Activated CD4-positive, alpha-beta T cell treated with anti-CD3 and anti-CD28 coated beads, Interleukin-2, Interleukin-6, amounts not matched to agents 100 ng/mL and 50 ng/mL, durations not matched to agents 16 hours and 8 hours (primary cell): Measurements from ENCODE around the gene PCSK5.

Experiments
- DNase-seq: peaks from one replicate; pipeline ENCODE4 v3.0.0-alpha.2; 2020

PCSK5 gene

DNA sequence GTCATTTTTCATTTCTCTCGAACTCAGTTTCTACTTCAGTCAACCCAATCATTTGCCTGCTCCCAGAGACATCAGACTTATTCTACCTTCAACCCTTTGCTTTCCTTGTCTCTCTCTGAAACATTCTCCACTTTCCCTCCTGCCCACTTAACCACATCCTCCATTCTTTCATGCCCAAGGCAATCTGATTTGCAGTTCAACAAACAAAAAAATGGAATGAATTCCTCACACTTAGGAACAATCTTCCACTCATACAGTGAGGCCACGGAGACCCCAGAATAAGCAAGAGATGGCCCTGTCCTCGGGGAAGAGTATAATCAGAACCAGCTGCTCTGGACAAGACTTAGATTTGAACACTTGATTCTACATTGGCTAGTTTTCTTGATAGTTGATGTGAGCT is 323.3 kb downstream of the PCSK5 start:
- DNase-seq = no peak

DNA sequence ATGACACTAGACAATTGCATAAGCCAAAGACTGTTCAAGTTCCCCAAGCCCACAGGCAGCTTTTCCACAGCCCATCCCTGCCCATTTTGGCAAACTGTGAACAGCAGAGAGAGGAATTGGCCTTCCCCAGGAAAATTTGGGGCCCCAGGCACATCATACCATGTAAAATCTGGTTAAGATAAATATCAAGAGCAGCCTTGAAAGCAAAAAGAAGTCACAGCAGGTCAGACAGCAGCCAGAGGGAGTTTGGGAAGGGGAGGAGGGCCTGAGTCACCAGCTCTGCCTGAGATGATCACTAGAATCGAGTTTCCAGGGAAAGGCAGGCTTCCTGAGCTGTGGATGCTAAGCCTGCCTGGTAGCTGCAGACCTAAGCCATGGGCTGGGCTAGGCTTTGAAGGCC is 324.6 kb downstream of the PCSK5 start:
- no peak for DNase-seq

DNA sequence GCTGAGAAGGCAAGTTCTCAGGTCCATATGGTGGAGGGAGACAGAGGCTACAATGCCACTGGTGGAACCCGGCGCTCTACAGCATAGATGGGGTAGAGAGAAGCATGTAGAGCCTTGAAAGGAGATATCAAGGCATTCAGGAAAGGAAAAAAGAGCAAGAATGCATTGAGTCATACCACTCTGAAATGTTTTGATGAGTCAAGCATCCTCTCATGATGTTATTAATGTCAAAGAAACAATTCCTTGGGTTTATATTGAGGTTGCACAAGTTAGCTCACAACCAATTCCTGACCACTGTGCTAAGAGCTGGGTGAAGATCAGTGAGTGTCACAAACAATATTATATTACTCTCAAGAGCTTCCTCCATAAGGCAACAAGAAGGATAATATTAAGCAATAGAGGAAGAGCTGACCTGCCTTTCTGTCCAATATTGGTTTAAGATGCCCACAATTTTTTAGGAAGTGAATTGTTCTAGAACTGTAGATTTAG is 325.7 kb downstream of the PCSK5 start:
- DNase-seq = no peak

DNA sequence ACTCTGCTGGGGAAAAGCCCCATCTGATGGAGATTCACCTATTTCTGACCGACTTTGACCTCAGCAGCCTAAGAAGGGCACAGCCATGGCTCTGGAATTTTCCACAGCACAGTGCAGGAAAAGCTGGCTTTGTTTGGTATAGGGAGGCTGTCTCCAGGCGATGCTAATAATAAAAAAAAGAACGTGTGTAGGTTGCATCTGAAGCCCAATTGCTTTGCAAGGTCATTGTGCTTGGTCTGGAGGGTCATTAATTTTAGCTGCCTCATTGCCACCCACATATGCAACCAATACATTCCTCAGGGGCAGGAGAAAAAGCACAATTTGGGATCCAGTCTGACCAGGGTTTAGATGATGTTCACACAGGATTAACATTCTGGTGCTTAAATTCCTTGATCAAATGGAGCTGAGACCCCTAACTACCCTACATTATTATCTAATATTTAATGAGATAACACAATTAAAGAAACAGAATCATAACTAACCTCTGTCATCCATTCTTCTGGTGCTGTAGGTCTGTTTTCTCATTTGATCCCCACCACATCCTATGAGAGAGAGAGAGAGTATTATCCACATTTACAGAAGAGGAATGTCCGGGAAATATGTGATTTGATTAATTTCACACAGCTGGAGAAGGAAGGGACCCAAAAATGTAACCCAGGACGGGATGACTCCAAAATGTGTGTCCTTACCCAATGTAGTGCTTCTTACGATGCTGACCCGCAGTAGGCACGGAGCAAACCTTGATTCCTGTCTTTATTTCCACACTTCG is 327.8 kb downstream of the PCSK5 start:
- DNase-seq = no peak

DNA sequence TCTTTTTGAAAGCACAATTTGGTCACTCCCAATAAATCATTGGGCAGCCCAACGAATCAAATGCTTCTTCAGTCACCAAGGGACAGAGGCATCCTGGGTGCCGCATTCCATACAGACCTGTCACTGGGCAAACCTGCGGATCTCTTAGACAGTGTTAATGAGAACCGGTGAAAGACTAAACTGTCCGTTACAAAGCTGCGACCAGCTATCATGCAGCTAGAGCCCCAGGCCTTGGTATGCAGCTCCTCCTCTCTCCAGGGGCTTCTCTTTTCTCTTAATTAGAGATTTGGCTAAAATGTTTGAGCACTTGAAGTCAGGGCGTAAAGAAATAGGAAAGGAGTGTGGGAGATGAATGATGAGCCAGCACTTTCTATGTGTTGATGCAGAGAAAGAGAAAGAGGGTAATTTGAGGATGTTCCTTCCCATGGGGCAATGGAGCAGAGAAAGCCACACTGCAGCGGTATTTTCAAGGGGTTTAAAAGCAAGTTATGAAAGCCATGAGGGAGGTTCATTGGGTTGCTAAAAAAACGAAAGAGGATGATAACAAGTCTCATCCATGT is 328.5 kb downstream of the PCSK5 start:
- DNase-seq = no peak

DNA sequence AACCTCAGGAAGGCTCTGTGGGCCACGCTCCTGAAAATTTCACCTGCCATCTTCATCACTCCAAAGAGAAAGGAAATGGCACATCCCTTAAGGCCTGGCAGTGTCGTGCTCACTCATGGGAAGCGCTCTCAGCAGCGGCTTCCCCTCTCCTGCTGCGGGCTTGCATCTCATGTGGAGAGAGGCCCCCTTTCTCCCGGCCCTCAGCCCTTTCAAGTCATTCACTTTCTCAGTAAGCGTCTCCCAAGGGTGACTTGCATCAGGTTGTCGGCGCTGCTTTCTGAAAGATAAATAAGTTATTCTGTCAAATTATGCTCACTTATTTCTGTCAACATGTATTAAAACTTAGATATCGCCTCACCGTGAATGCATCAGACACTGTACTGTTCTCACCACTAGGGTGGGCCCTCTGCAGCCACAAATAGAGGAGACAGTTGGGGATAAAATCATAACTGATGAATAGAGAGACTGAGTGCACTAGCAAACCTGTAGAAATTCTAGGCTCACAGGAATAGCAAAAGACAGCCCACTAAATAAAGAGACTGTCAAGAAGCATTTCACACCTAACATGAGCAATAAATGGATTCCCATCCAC is 329.2 kb downstream of the PCSK5 start:
- no peak for DNase-seq

DNA sequence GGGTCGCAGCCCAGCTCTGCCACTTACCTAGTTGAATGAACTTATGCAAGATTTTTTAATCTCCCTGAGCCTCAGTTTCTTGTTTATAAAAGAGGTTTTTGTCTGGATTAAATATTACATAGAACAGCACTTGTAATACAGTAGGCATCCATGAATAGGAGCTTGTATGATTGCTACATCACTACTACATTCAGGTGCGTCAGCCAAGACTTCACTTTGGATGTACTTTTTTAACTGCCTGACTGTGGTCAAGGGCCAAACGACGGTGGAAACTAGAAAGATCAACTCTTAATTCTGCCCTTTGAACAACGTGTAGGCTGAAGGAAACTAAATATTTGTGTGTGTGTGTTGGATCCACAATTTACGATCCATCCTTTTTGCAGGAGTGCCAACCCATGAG is 330.9 kb downstream of the PCSK5 start:
- DNase-seq = no peak

DNA sequence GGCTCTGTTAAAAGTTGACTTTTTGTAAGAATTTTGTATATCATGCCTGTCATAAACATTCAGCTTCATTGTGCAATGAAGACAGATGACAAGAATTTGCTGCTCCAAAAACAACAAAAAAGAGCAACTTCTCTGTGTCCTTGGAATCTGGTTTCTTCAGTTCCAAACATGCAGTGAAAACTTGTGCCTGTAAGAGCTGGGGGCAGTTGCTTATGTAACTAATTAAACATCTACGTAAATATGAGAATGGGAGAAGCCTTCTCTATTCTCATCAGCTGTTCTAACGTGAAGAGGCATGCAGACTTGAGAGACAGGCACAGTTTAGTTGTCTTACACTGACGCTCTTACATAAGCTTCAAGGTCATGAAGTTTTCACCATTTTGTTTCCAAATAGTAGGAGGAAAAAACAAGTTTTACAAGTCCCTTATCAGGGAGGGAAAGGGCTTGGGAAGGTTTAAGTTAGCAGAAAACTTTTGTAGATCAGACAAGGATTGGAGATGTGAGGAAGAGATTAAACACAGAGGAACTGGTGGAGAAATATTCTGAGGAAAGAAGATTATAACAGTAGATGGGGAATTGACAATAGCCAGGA is 333.4 kb downstream of the PCSK5 start:
- DNase-seq = no peak

DNA sequence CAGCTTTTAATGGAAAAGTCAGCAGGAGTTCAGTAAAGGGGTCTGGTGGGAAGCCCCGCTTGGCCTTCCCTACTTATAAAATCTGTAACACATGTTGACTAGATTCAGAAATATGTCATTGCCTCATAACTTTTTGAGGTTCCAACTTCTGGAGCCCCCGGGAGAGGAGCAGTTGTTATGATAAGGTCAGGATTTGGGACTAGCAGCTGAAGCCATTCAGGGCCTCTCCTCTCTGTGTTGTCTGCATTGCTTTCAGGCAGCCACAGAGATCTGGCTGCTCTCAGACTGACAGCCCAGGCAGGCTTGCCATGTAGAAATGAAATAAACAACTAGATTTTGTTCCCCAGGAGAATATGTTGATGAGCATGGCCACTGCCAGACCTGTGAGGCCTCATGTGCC is 336.7 kb downstream of the PCSK5 start:
- no peak for DNase-seq

DNA sequence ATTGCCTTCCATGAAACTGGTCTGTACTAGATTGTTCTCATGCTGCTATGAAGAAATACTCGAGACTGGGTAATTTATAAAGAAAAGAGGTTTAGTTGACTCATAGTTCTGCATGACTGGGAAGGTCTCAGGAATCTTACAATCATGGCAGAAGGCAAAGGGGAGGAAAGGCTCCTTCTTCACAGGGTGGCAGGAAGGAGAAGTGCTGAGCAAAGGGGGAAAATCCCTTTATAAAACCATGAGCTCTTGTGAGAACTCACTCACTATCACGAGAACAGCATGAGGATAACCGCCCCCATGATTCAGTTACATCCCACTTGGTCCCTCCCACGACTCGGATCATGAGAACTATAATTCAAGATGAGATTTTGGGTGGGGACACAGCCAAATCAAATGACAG is 340.5 kb downstream of the PCSK5 start:
- DNase-seq = no peak

DNA sequence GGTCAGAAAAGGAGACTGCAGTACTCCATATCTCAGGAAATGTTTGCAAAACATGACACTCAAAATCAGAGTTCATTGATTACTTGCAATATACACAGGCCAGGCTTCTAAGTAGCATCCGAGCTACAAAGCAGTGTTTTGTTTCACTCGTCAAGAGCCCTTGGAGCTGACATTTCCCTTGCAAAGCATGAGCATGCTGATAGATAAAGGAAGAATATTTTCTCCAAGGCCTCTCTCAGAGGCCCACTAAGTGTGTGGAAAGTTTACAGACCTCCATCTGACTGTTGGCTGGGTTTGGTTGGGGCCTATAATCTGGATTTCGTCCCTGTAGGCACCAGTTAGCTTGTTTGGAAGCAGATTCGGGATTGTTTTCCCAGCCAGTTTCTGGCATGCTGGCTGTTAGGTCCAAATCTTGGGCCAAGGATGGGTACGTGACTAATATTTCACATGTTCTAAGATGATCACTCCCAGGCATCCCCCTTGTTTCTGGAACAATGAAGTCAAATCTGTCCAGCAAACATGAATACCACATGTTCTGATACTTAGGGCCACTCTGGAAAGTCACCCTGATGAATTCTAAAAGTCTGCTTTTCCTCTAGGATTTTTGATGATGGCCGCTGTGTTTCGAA is 342.5 kb downstream of the PCSK5 start:
- DNase-seq = no peak

DNA sequence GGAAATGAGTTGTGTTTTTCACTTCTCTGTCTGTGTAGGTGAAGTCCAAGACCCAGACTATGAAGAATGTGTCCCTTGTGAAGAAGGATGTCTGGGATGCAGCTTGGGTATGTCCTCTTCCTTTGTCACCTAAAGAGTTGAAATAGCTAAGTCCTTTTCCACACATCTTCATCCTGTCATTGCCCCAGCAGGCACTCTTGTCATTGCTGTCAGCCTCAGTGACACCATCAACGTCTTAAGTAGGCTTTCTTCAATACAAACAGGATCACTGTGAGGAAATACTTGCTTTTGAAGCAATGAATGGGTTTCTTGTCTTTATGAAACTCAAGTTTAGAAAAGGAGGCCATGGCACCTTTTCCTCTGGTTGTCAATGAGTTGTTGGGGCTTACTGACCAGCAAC is 350.1 kb downstream of the PCSK5 start:
- no peak for DNase-seq

DNA sequence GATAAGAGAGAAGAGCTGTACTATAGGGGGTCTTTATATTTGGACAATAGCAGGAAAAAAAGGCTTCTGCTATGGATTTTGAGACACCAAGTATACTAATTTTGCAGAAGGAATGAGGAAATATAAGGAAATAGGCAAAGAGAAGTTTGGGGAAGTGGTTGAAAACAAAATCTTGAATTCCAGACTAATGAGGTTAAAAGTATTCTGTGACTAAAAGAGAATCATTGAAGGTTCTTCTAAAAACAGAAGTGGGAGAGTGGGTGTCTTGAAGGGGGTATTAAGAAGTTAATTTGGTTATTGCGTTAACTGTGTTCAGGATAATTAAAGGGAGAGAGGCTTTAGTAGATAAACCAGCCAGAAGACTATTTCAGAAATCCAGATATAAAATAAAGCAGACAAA is 355.0 kb downstream of the PCSK5 start:
- DNase-seq = no peak

DNA sequence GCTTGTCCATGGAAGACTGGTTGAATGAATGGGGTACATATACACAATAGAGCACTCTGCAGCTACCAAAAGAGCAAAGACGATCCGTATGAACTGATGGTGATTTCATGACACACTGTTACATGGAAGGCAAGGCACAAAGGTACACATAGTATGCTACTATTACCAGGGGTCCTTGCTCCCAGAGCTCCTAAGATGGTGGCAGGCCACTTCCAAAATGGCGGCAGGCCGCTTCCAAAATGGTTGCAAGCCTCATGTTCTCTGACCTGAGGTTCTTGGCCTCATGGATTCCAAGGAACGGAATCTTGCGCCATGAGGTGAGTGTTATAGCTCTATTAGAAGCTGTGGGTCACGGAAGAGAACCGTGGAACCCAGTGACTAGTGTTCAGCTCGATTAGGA is 356.2 kb downstream of the PCSK5 start:
- no peak for DNase-seq

DNA sequence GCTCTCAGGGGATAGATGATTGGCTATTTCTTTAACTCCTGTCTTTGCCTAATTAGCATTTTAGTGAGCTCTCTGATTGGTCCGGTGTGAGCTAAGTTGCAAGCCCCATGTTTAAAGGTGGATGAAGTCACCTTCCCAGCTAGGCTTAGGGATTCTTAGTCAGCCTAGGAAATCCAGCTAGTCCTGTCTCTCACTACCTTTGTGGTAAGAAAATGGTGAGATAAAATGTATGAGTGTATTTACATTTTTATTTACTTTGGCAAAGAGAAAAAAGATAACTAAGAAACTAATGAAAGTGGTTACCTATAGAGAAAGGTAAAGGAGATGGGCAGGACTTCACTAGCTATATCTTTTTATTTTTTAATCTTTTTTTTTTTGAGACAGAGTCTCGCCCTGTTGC is 357.0 kb downstream of the PCSK5 start:
- no peak for DNase-seq

DNA sequence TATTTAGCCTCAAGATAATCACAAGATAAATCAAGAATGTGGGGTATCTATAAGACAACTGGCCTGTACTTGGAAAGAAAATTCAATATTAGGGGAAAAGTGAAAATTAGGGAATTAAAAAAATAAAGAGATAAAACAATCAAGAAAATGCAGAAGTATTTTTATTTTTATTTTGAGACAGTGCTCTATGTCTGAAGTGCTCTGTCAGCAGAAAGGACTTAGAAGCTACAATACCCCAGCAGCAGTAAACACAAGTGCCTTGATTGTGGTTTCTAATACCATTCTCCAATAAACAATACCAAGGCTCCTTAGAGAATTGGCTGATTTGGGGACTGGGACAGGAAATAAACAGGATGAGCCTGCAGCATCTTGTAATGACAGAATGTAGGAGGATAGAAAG is 358.8 kb downstream of the PCSK5 start:
- no peak for DNase-seq

DNA sequence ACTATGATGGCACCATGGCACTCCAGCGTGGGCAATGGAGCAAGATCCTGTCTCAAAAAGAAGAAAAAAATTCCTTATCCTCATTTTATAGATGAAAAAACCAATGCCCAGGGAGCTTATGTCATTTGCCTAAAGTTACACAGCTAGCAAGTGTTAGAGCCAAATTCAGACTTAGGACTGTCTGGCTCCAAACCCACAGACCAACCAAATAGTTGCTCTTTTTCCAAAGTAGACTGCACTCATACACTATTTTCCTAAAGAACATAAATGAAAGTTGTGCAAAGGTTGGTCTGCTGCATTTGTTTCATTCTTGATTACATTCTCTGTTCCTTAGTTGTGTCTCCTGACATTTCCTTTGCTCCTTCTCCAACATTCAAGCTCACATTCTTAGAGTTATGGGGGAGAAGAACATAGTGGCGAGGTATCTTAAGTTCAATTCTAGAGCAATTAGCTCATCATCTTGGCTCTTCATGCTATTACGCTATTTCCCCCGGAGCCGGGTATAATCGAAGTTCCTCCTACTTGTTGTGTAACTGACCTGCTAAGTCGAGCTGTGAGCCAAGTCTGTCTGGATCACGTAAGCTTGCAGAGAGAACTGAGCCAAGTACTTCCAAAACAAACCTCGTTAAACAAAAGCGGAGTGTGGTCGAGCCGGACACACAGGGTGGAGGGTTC is 365.4 kb downstream of the PCSK5 start:
- DNase-seq = no peak

DNA sequence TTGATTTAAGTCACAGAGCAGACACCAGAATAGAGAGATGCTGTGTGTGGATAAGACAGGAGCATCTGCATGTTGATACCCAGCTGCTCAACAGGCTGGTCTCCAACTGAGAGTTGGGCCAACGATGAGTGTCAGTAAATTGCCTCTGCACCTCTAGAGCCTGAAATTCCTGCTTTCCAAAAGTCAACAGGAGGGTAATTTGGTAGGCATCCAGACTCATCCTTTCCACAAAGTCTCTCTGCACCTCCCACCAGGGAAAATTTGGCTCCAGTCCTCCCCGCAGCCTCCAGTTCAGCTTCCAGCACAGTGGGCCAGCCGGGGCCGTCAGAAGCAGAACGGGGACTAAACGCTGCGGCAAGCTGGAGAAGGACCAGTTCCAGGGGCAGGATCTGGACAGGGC is 366.8 kb downstream of the PCSK5 start:
- DNase-seq = no peak

DNA sequence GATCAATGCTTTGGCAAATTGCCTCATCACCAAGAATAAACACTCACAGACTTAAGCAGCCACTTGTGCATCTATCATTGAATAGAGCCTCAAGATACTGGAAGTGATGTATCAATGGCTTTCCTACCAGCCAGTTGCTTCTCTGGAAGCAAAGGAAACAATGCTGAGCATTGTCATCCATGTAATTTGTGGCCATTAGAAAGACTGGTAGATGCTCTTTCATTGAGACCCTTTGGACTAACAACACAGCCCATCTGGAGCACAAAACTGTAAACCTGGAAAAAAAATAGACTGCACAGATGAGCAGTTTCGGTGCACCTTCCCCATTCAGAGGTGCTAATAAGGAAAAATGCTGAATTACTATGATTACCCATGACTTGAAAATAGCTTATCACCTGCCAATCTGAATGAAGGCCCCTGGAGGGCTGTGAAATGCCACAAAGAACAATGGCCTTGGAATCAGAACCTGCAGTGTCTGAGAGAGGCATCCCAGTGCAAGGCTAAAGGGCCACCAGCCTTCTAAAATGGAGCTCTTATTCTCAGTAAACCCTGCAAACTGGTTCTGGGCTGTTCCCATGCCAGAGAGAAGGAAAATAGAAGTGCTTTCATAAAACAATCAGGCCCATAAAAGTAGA is 376.3 kb downstream of the PCSK5 start:
- DNase-seq = no peak

DNA sequence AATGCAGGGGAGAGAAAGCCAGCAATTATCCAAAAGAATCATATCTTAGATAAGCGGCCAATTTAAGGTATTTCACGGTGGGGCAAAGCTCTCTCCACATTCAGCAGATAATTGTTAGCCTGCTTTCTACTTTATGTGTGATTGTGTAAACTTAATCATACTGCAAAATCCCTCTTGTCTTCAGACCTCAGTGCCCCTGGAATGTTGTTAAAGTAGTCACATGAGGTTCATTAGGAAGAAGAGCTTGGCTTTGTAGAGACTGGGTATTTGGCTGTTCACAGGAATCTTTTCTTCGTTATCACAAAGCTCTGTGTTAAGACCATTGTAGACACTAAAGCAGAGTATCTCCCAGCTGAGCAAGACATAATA is 376.8 kb downstream of the PCSK5 start:
- no peak for DNase-seq

DNA sequence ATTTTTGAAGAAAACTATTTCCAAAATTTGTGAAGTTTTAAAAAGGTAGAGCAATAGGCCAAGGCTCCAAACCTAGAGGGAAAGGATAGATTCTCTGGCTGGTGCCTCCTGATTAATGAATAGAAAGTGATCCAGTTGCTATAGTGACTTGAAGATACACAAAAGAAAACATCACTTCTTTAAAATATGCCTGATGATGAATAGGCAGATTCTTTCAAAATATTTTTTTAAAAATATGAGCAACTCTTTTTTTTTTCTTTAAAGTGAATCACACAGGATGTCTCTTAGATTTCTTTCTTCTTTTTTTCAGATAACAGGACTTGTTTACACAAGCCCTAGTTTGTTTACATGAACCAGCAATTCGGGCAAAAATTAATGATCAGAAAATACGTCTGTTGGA is 379.3 kb downstream of the PCSK5 start:
- DNase-seq = no peak

DNA sequence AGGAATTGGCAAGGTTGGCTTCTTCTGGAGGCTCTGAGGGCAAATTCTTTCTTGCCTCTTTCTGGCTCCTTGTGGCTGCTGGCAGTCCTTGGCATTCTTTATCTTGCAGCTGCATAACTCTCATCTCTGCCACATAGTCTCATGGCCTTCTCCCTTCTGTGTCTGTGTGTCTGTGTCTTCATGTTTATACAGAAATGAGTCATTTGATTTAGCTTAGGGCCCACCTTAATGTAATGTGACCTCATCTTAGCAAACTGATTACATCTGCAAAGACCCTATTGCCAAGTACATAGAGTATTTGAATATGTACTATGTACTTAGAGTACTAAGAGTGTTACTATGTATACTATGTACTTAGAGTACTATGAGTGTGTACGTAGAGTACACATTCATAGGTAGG is 381.3 kb downstream of the PCSK5 start:
- no peak for DNase-seq

DNA sequence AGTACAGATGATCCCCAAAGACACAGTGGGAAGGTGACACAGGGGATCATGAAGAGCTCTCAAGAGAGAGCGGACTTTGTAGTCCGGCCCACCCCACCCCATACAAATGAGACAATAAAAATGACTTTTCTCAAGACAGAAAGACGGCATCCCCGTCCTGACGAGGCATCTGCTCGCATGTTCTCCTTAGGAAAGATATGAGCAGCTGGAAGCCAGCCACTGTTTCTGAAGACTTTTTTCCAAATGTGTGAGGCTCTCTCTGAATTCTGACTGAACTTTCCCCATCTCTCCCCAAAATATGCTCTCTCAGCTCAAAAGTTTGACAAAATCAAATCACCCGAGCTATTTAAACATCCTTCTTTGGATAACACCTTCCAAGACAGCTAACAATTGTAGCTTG is 398.6 kb downstream of the PCSK5 start:
- no peak for DNase-seq
